CD4-positive, alpha-beta T cell treated with Interferon alpha-2 for 1 hour (primary cell): ENCODE measurements around the gene PDLIM5.

ENCODE experiments used
- DNase-seq, 2 donors: peaks; one replicate each; pipeline ENCODE4 v3.0.0-alpha.2; 2020 to 2022

The PDLIM5 gene

GRCh38 chr4:94566420-94566819 lies 114.7 kb downstream of the PDLIM5 start:
- DNase-seq, result no peak

GRCh38 chr4:94567811-94568210 lies 116.1 kb downstream of the PDLIM5 start:
- DNase-seq, result peak in 1 of 2 donors; percentile 5

GRCh38 chr4:94570558-94570957 lies 118.8 kb downstream of the PDLIM5 start:
- DNase-seq, result no peak

GRCh38 chr4:94571298-94571697 lies 119.6 kb downstream of the PDLIM5 start:
- DNase-seq, result no peak

GRCh38 chr4:94571715-94572114 lies 120.0 kb downstream of the PDLIM5 start:
- no peak for DNase-seq

GRCh38 chr4:94574050-94574449 lies 122.3 kb downstream of the PDLIM5 start:
- no peak for DNase-seq

- DNase-seq, result no peak
Measured at GRCh38 chr4:94574616-94575015, 122.9 kb downstream of the PDLIM5 start.

GRCh38 chr4:94575652-94576051 lies 123.9 kb downstream of the PDLIM5 start:
- no peak for DNase-seq

- no peak for DNase-seq
Measured at GRCh38 chr4:94576210-94576609, 124.5 kb downstream of the PDLIM5 start.

GRCh38 chr4:94577136-94577535 lies 125.4 kb downstream of the PDLIM5 start:
- no peak for DNase-seq

GRCh38 chr4:94578195-94578594 lies 126.5 kb downstream of the PDLIM5 start:
- DNase-seq, result no peak

GRCh38 chr4:94581766-94582165 lies 130.0 kb downstream of the PDLIM5 start:
- no peak for DNase-seq

GRCh38 chr4:94582517-94582916 lies 130.8 kb downstream of the PDLIM5 start:
- no peak for DNase-seq

- DNase-seq, result peak in 1 of 2 donors; percentile 14
Measured at GRCh38 chr4:94583914-94584641, 132.3 kb downstream of the PDLIM5 start.

GRCh38 chr4:94588896-94589693 lies 137.4 kb downstream of the PDLIM5 start:
- DNase-seq, result no peak

- DNase-seq, result no peak
Measured at GRCh38 chr4:94590493-94590892, 138.8 kb downstream of the PDLIM5 start.

- no peak for DNase-seq
Measured at GRCh38 chr4:94591289-94591688, 139.5 kb downstream of the PDLIM5 start.

- no peak for DNase-seq
Measured at GRCh38 chr4:94595013-94595412, 143.3 kb downstream of the PDLIM5 start.

GRCh38 chr4:94595880-94596483 lies 144.2 kb downstream of the PDLIM5 start:
- DNase-seq, result peak in 1 of 2 donors; percentile 52

- DNase-seq, result no peak
Measured at GRCh38 chr4:94598758-94599157, 147.0 kb downstream of the PDLIM5 start.

GRCh38 chr4:94603170-94603747 lies 151.5 kb downstream of the PDLIM5 start:
- DNase-seq, result no peak

- no peak for DNase-seq
Measured at GRCh38 chr4:94605241-94605805, 153.6 kb downstream of the PDLIM5 start.

- no peak for DNase-seq
Measured at GRCh38 chr4:94610145-94610544, 158.4 kb downstream of the PDLIM5 start.
